ENCODE measurements around the gene EXOC7. TPM values are rescaled to one million over a fixed set of nuclear protein-coding genes. Genes with fewer than 3 reads are reported as not detected.
A peak's percentile ranks its signal among the peaks of the same experiment; 100 is the strongest.
"Not testable (repeated sequence)": the region's sequence is repeated elsewhere in the genome, so short reads cannot be mapped to it uniquely, and the experiment has no call there.

EXOC7 gene
- total RNA-seq, 1 experiment from 2014 or later, result 72.1 TPM

DNA sequence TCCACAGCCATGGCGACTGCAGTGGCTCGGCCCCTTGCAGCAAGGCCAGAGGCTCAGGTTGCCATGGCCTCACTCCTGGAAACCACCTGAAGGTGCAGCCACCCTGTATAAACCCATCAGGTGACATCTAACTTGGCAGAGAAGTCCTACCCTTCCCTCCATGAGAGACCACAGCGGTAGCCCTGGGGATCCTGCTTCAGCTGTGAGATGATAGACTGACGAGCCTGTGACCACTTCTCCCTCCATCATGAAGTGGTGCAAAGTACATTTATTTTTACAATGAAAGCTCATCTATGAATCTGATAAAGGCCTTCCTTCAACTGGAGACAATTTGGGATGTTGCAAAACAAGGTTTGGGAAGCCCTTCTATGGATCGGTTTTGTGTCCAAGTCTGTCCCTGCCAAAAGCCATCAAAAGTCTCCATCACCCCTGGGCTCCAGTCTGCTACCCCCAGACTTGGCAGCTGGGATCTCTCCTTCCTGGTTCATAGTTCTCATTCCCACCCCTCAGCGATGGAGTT lies 22.8 kb downstream of the EXOC7 start:
- in situ Hi-C loops (cut with HindIII; ENCODE audit: low pct_unique_long_range_greater_than_20kb, low sequenced_read_pairs), result no loop called here
- no peak for DNase-seq (ENCODE audit: low read depth)

- in situ Hi-C loops (cut with HindIII; ENCODE audit: low pct_unique_long_range_greater_than_20kb, low sequenced_read_pairs), result no loop called here
- no peak for DNase-seq (ENCODE audit: low read depth)
These were observed 23.4 kb downstream of the EXOC7 start for GRCh38 chr17:76079956-76080767.

- no peak for DNase-seq (ENCODE audit: low read depth)
- in situ Hi-C loops (cut with HindIII; ENCODE audit: low pct_unique_long_range_greater_than_20kb, low sequenced_read_pairs), result no loop called here
These were observed 24.0 kb downstream of the EXOC7 start for GRCh38 chr17:76079535-76079955.

DNA sequence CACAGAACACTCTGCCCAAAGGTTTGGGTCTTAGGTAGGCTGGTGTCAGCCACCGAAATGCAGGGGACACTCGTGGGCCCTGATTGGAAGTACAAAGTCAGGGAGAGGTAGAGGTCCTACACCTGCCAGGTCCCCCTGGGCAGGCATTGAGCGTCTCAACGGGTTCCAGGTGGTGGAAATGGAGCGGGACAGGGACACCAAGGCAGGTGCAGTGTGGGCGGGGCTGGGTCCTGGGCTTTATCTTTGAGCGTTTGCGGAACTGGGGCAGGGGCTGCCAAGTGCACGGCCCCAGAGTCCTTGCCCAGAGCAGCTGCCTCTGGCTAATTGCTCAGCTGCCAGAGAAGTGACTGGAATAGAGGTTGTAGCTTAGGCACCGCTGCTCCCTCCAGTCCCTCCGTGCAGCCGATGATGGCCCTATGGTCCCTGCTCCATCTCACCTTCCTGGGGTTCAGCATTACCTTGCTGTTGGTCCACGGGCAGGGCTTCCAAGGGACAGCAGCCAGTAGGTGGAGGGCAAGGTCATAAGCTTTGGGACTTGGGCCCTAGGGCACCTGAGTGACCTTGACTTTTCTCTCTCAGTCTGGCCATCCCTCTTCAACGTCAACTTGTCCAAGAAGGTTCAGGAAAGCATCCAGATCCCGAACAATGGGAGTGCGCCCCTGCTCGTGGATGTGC lies 24.6 kb downstream of the EXOC7 start, which contains the start of gene ZACN:
ZACN (plus strand) TSS at position 323 of the 675 bp plus-strand sequence; CDS start at position 406, 83 bp downstream.
- DNase-seq (ENCODE audit: low read depth), result no peak
- in situ Hi-C loops (cut with HindIII; ENCODE audit: low pct_unique_long_range_greater_than_20kb, low sequenced_read_pairs), result no loop called here

DNA sequence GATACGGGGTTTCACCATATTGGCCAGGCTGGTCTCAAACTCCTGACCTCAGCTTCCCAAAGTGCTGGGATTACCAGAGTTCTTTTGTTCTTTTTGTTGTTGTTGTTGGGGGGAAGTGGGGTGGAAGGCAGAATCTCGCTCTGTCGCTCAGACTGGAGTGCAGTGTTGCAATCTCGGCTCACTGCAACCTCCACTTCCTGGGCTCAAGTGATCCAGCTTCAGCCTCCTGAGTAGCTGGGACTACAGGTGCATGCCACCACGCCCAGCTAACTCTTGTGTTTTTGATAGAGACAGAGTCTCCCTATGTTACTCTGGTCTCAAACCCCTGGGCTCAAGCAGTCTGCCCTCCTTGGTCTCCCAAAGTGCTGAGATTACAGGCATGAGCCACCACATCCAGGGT lies 25.2 kb downstream of the EXOC7 start:
- DNase-seq (ENCODE audit: low read depth); in situ Hi-C loops (cut with HindIII; ENCODE audit: low pct_unique_long_range_greater_than_20kb, low sequenced_read_pairs): not testable (repeated sequence)

DNA sequence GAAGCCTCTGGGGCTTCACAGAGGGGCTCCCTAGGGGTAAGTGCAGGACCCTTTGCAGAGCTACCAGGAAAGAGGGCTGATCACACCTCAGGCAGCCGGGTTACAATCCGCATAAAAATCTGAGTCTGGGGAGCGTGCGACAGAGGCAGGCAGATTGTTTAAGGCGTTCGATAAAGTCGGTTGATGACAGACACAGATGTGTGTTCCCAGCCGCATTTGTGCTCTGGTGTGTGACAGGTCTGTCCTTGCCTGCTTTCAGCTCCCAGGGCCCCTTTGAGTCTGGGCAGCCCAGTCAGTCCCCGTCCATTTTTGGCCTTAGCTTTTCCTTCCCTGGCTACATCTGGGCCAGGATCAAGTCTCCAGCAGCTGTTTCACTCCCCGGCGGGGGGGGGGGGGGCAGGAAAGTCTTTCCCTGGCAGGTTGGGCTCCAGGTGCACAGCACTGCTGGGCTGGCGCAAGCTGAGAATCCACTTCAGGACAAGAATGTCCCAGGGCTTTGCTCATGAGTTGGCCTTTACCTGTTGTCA lies 25.9 kb downstream of the EXOC7 start:
- in situ Hi-C loops (cut with HindIII; ENCODE audit: low pct_unique_long_range_greater_than_20kb, low sequenced_read_pairs), result no loop called here

DNA sequence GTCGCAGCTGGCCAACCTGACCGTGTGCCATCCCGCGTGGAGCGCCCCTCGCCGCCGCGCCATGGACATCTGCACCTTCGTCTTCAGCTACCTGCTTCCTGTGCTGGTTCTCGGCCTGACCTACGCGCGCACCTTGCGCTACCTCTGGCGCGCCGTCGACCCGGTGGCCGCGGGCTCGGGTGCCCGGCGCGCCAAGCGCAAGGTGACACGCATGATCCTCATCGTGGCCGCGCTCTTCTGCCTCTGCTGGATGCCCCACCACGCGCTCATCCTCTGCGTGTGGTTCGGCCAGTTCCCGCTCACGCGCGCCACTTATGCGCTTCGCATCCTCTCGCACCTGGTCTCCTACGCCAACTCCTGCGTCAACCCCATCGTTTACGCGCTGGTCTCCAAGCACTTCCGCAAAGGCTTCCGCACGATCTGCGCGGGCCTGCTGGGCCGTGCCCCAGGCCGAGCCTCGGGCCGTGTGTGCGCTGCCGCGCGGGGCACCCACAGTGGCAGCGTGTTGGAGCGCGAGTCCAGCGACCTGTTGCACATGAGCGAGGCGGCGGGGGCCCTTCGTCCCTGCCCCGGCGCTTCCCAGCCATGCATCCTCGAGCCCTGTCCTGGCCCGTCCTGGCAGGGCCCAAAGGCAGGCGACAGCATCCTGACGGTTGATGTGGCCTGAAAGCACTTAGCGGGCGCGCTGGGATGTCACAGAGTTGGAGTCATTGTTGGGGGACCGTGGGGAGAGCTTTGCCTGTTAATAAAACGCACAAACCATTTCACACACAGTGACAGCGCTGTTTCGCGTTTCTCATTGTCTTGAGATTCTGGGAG lies 26.6 kb downstream of the EXOC7 start:
- DNase-seq (ENCODE audit: low read depth), result no peak
- in situ Hi-C loops (cut with HindIII; ENCODE audit: low pct_unique_long_range_greater_than_20kb, low sequenced_read_pairs), result no loop called here

More for the DNA sequence above, 25.9 kb downstream of the EXOC7 start:
- DNase-seq (ENCODE audit: low read depth), result no peak

DNA sequence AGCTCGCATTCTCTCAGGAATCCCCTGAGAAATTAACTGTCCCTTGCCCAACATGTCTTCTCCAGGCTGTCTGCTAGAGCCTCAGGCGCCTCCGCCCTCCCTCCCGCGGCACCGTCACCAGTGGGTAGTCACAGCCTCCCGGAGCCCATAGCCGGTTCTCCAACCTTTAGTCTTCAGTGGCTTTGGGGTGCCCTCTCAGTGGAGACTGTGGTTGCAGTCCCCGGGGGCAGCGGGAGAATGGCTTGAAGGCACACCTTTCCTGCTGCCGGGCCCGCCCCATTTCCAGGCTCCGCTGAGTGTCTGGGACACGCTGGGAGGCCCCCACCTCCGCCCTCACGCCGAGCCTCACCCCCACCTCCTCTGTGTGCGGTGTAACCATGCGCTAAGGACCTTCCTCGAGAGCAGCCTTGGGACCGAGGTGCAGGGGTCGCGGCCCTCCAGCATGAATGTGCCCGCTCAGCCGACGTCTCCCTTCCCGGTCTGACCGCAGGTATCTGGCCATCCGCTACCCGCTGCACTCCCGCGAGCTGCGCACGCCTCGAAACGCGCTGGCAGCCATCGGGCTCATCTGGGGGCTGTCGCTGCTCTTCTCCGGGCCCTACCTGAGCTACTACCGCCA lies 27.3 kb downstream of the EXOC7 start:
- no peak for DNase-seq (ENCODE audit: low read depth)
- in situ Hi-C loops (cut with HindIII; ENCODE audit: low pct_unique_long_range_greater_than_20kb, low sequenced_read_pairs), result no loop called here

GRCh38 chr17:76075364-76076145 lies 28.0 kb downstream of the EXOC7 start:
- in situ Hi-C loops (cut with HindIII; ENCODE audit: low pct_unique_long_range_greater_than_20kb, low sequenced_read_pairs), result no loop called here
- no peak for DNase-seq (ENCODE audit: low read depth)

DNA sequence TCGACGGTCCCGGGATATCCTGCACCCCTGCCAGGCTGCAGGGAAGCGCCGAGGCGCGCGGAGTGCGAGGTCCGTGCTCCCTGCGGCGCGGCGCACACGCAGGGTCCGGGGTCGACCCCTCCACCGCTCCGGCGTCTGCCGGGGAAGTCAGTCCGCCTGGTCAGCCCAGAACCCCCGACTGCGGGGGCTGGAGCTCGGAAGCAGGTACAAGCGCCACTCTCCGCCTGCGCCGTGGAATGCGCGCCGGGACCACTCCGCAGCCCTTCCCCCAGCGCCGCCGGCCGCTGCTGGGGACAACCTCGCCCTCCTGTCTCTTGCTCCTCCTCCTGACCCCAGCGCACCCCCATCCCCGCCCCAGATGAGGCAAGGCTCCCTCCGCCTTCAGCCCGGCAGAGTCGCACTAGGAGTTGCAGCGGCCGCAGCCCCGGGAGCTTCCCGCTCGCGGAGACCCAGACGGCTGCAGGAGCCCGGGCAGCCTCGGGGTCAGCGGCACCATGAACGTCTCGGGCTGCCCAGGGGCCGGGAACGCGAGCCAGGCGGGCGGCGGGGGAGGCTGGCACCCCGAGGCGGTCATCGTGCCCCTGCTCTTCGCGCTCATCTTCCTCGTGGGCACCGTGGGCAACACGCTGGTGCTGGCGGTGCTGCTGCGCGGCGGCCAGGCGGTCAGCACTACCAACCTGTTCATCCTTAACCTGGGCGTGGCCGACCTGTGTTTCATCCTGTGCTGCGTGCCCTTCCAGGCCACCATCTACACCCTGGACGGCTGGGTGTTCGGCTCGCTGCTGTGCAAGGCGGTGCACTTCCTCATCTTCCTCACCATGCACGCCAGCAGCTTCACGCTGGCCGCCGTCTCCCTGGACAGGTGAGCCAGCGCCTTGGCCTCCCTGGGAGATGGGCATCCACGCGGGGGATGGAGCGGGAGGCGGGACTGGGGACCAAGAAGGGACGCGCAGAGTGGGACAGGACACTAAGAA lies 28.9 kb downstream of the EXOC7 start, which contains the start of gene GALR2:
GALR2 (plus strand) TSS at position 392 of the 974 bp plus-strand sequence; CDS start at position 495, 103 bp downstream.
- no peak for DNase-seq (ENCODE audit: low read depth)
- in situ Hi-C loops (cut with HindIII; ENCODE audit: low pct_unique_long_range_greater_than_20kb, low sequenced_read_pairs), result no loop called here

- DNase-seq (ENCODE audit: low read depth), result peak; percentile 85
- in situ Hi-C loops (cut with HindIII; ENCODE audit: low pct_unique_long_range_greater_than_20kb, low sequenced_read_pairs), result no loop called here
These were observed 31.3 kb downstream of the EXOC7 start, which contains the start of gene SRP68 for GRCh38 chr17:76072148-76072858. TSS of gene SRP68 (minus strand) at chr17:76072517. CDS start at chr17:76072491, 26 bp downstream.

DNA sequence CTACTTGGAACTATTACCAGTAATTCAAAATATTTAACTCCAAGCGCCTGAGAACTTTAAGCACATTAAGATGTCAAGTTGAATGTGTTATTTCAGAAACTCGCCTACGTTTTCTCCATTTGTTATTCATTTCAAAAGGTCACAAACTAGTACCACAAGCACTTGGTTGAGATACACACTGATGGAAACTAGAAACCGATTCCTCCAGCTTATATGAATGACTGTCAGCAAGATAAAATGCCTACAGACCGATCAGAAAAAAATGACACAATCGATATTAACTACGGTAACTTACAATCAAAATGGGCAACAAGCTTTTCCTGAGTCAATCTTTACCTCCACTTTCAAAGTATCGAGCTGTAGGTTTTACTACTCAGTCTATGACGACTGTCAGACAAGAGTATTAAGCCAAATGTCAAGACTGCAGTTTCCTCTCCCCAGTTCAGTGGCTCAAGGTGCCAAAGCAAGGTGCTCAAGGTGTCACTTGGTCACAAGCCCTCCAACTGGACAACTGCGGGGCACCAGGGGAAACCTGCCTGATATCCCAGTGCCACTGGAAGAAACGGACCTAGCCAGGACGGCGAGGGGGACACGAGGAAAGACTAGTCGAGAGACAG lies 31.9 kb downstream of the EXOC7 start:
- no peak for DNase-seq (ENCODE audit: low read depth)
- in situ Hi-C loops (cut with HindIII; ENCODE audit: low pct_unique_long_range_greater_than_20kb, low sequenced_read_pairs), result no loop called here

DNA sequence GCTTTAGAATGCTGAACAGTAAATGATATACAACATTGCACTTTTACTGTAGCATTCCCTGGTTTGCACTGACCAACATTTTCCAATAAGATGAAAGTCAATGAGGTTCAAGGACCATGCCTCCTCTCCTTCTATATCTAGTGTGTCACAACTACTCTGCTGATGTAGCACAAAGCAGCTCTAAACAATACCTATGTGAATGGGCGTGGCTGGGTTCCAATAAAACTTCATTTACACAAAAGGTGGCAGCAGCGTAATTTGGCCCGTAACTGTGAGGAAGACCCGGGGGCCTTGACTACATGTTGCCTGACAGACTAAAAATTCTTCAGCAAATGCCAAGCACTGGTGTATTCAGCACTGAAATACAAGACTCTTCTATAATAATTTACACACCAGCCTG lies 37.8 kb downstream of the EXOC7 start:
- in situ Hi-C loops (cut with HindIII; ENCODE audit: low pct_unique_long_range_greater_than_20kb, low sequenced_read_pairs), result no loop called here
- DNase-seq (ENCODE audit: low read depth), result no peak

DNA sequence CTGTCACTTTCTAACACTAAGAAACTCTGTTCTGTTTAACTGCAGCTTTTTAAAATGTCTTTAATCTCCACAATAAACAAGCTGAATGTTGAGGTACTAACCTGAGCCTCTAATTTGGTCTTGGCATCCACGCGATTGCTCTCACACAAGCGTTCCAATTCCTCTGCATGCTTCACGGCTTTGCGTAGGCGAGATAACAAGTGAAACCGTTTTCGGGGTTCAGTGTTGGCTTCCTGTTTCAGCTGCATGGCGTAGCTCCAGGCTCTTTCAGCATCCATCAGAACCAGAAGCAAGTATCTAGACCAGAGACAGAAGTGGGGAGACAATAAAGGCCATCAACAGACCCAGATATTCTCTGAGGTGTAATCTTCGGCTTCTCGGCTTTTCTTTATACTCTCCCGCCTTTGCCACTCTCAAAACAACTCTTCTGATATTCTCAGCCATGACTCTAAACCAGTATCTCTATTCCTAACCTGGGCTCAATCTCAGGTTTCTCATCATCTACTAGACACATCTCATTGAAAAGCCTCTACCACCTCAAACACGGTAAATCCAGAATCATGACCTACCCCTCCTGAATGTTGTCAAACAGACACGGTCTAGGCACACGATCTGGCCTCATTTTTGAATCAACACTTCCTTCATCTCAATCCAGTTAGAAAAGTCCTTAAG lies 39.6 kb downstream of the EXOC7 start:
- in situ Hi-C loops (cut with HindIII; ENCODE audit: low pct_unique_long_range_greater_than_20kb, low sequenced_read_pairs), result no loop called here
- DNase-seq (ENCODE audit: low read depth), result no peak

All from Caki2 (cell line).